Gastroesophageal sphincter (tissue), 4 donors: ENCODE measurements around the gene CHTF8. TPM values are rescaled to one million over a fixed set of nuclear protein-coding genes. Genes with fewer than 3 reads are reported as not detected.

Experiments used
- ATAC-seq: fragments of 150-250 bp; one replicate; pipeline ENCODE4 v1.9.1; 2016; ENCODE audit warnings: mild to moderate bottlenecking, moderate library complexity
- H3K27ac ChIP-seq, 4 donors: fragments of 200-600 bp; sonication (generic) in 3 of 4; 1 replicate in 3 of 4; 2 replicates in 1 of 4; pipeline ENCODE4 v1.5.1; 2016 to 2019
- H3K27me3 ChIP-seq: fragments of 200-600 bp; sonication (generic); one replicate; pipeline ENCODE4 v1.5.1; 2019
- H3K36me3 ChIP-seq, 2 donors: fragments of 200-600 bp; sonication (generic); one replicate each; pipeline ENCODE4 v1.5.1; 2019; ENCODE audit warnings: control low read depth in 1 of 2
- H3K4me1 ChIP-seq, 3 donors: fragments of 200-600 bp; sonication (generic); 1 replicate in 2 of 3; 2 replicates in 1 of 3; pipeline ENCODE4 v1.5.1; 2016 to 2019; ENCODE audit warnings: control low read depth in 2 of 3
- H3K4me3 ChIP-seq, 2 donors: fragments of 200-600 bp; sonication (generic); one replicate each; pipeline ENCODE4 v1.5.1; 2019; ENCODE audit warnings: mild to moderate bottlenecking in 1 of 2, moderate library complexity in 1 of 2
- H3K9me3 ChIP-seq, 3 donors: fragments of 200-600 bp; sonication (generic); one replicate each; pipeline ENCODE4 v1.5.1; 2017 to 2019; ENCODE audit warnings: control low read depth in 2 of 3
- EP300 ChIP-seq: sonication (generic); formaldehyde crosslinking; IDR thresholded peaks from one replicate; pipeline ENCODE4 v1.6.1; 2017; ENCODE audit warnings: antibody characterized with exemption, mild to moderate bottlenecking
- POLR2A ChIP-seq, 2 donors: fragments of 450-650 bp; IDR thresholded peaks; one replicate each; pipeline ENCODE4 v1.6.1; 2017; ENCODE audit warnings: antibody characterized with exemption in 2 of 2, mild to moderate bottlenecking in 2 of 2, moderate library complexity in 1 of 2
- POLR2AphosphoS5 ChIP-seq: sonication (generic); formaldehyde crosslinking; IDR thresholded peaks from one replicate; pipeline ENCODE4 v1.6.1; 2017; ENCODE audit warnings: antibody characterized with exemption
- WGBS, 2 donors: methylation state at CpG; one replicate each; pipeline ENCODE4 v1.1.5; 2018; ENCODE audit warnings: low coverage in 1 of 2; 5-methylcytosine and 5-hydroxymethylcytosine counted together
- total RNA-seq, 4 donors: library from RNA; depleted of rRNA; stranded (reverse); fragments of >200 nt; gene quantifications; one replicate each; pipeline ENCODE4 v1.1.0, GENCODE V29; 2016
- TF ChIP-seq, protein P1 (sequence below), 4 experiments: fragments of 200-600 bp in 2 of 4; fragments of 450-650 bp in 2 of 4; sonication (generic) in 1 of 4; IDR thresholded peaks; one replicate each; pipeline ENCODE4 v1.5.1; 2017 to 2019; ENCODE audit warnings: antibody characterized with exemption in 4 of 4, mild to moderate bottlenecking in 2 of 4, moderate library complexity in 2 of 4

The CHTF8 gene
- total RNA-seq, 4 donors from 2014 or later: 44.0 to 102 (median 61.9) TPM

DNA sequence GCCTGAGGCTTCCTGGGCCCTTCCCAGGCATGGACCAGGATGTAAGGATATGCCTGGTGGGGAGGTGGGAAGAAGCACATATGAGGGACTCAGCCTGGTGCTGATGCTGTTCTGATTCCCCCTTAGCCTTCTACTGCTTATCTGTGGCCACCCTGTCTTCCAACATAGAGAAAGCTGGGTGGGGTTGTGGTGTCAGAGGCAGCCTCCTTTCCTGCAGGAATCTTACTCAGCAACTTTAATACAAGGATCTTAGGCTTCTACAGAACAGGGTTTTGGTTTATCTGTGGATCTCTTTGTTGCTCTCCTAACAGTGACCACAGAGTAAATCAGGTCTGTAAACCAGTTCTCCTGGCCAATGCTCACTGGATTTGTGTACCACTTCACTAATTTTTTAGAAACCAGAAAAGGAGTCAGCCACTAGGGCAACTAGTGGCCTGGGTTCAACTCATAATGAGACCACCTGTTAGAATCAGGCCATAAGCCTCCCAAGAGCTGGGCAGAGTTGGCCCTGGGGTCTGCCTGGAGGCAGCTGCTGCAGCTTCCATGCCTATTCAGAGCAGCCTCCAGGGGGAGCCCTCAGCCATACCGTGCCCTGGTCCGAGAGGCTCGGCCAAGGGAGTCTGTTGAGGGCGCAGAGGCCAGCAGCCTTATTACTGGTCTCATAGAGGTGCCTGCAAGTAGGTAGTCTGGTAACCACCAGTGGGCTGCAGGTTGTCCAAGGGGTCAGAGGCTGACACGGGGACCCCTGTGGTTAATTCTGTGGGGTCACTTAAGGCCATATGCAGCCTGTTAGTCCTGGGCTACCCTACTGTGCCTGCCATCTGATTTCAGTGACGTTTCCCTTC, 19.9 kb downstream of the CHTF8 start:
- 75 to 83% methylated on average over 1 of the region's 6 CpGs for WGBS, 2 donors

DNA sequence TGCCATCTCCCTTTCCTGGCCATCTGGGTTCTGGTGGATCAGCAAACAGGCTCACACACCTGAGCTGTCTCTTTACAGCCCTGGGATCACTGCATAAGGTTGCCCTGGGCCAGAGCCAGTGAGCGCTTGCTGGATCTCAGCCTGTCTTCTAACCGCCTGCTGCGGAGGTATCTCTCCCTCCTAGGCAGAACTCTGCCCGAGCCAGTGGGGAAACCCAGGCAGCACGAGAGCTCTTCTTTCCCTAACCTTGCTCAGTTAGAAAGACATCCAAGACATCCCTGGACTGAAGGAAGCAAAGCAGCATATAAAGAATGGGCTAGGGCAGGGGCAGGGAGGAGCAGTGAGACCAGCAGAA, 20.5 kb downstream of the CHTF8 start:
- Histone ChIP-seq H3K27me3 (peaks cover 28% of the 10 kb centered on the region), H3K36me3 (peaks cover 0 to 76% of the 10 kb centered on the region in 2 donors), H3K27ac (no peak overlapping the region), H3K9me3 (no peaks in the 10 kb centered on the region), H3K4me1 (peaks cover under 1 to 27% (median 14%) of the 10 kb centered on the region in 3 donors), H3K4me3 (no peak overlapping the region)
- ATAC-seq: no peak
- no CpG with 5 or more reads among the region's 5 CpGs for WGBS, 2 donors
- TF ChIP-seq POLR2AphosphoS5 (no peak), POLR2A (IDR thresholded peaks at IDR 0.05) (no peak), EP300 (no peak)
- TF ChIP-seq, protein P1, sequence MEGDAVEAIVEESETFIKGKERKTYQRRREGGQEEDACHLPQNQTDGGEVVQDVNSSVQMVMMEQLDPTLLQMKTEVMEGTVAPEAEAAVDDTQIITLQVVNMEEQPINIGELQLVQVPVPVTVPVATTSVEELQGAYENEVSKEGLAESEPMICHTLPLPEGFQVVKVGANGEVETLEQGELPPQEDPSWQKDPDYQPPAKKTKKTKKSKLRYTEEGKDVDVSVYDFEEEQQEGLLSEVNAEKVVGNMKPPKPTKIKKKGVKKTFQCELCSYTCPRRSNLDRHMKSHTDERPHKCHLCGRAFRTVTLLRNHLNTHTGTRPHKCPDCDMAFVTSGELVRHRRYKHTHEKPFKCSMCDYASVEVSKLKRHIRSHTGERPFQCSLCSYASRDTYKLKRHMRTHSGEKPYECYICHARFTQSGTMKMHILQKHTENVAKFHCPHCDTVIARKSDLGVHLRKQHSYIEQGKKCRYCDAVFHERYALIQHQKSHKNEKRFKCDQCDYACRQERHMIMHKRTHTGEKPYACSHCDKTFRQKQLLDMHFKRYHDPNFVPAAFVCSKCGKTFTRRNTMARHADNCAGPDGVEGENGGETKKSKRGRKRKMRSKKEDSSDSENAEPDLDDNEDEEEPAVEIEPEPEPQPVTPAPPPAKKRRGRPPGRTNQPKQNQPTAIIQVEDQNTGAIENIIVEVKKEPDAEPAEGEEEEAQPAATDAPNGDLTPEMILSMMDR (IDR thresholded peaks at IDR 0.05): no peak

More for the DNA sequence above, 19.9 kb downstream of the CHTF8 start:
- peaks cover 22% of the 10 kb centered on the region for H3K27me3 ChIP-seq
- H3K9me3 ChIP-seq: no peaks in the 10 kb centered on the region
- no peak overlapping the region for H3K4me3 ChIP-seq
- H3K27ac ChIP-seq: no peak overlapping the region
- peaks cover 0 to 24% (median 8%) of the 10 kb centered on the region in 3 donors for H3K4me1 ChIP-seq
- peaks cover 0 to 81% of the 10 kb centered on the region in 2 donors for H3K36me3 ChIP-seq
- no peak for TF ChIP-seq POLR2A (IDR thresholded peaks at IDR 0.05)
- TF ChIP-seq, protein P1 (IDR thresholded peaks at IDR 0.05): peak in 3 of 4 experiments; percentile 37 to 65 (median 39)
- ATAC-seq: peak; percentile 44

DNA sequence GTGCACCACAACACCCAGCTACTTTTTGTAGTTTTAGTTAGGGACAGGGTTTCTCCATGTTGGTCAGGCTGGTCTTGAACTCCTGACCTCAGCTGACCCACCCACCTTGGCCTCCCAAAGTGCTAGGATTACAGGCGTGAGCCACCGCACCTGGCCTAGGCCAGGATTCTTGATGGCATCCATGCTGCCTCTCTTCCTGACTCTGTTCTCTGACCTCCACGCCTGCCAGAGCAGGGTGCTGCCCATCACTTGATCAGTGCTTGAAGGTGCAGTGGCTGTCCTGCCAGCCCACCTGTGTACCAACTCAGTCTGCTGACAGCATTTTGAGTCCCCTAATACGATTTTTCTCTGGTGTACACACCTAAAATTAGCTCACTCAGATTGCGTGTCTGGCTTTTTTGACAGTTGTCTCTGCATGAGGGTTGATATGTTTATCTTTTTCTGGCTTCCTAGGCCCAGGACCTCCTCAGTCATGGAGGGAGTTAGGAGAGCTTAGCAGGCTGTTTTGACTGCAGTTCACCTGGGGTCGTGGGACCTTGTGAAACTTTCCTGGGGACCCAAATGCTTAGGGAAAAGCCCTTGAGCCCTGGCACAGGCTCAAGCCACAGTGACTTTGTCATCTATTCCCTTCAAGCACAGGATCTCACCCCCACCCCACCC, 21.0 kb downstream of the CHTF8 start:
- peaks cover 2 to 27% (median 19%) of the 10 kb centered on the region in 3 donors for H3K4me1 ChIP-seq
- H3K36me3 ChIP-seq: peaks cover 0 to 71% of the 10 kb centered on the region in 2 donors
- H3K27me3 ChIP-seq: peaks cover 32% of the 10 kb centered on the region
- ATAC-seq: no peak
- H3K9me3 ChIP-seq: no peaks in the 10 kb centered on the region
- no peak overlapping the region for H3K4me3 ChIP-seq
- TF ChIP-seq, protein P1 (IDR thresholded peaks at IDR 0.05): no peak
- TF ChIP-seq POLR2A (IDR thresholded peaks at IDR 0.05) (no peak), EP300 (no peak), POLR2AphosphoS5 (no peak)
- WGBS, 2 donors: 40 to 75% methylated on average over 1 to 6 of the region's 6 CpGs
- H3K27ac ChIP-seq: no peak overlapping the region

DNA sequence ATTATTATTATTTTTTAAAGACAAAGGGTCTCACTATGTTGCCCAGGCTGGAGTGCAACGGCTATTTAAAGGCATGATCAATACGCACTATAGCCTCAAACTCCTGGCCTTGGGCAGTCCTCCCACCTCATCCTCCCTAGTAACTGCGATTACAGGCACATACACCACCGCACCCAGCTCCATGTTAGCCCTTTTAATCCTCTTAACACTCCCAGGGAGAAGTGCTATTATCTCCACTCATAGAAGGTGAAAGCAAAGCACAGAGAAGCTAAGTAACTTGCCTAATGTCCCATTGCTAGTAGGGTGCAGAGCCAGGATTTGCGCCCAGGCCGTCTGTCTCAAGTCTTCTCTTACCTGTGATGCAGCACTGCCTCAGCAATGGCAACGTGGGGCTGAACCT, 22.0 kb downstream of the CHTF8 start:
- H3K36me3 ChIP-seq: peaks cover 0 to 62% of the 10 kb centered on the region in 2 donors
- H3K9me3 ChIP-seq: no peaks in the 10 kb centered on the region
- H3K4me3 ChIP-seq: no peak overlapping the region
- no peak for ATAC-seq
- peaks cover 32% of the 10 kb centered on the region for H3K27me3 ChIP-seq
- TF ChIP-seq POLR2A (IDR thresholded peaks at IDR 0.05): no peak
- no peak for TF ChIP-seq POLR2AphosphoS5
- TF ChIP-seq, protein P1 (IDR thresholded peaks at IDR 0.05): no peak
- TF ChIP-seq EP300: no peak
- WGBS, 2 donors: 94 to 100% methylated on average over 4 of the region's 7 CpGs
- H3K27ac ChIP-seq: no peak overlapping the region
- H3K4me1 ChIP-seq: peaks cover 2 to 30% (median 22%) of the 10 kb centered on the region in 3 donors
